HFFc6 (cell line): ENCODE measurements around the gene ARHGEF6. TPM values are rescaled to one million over a fixed set of nuclear protein-coding genes. Genes with fewer than 3 reads are reported as not detected.

Experiments
- DNase-seq: peaks from one replicate; pipeline ENCODE4 v3.0.0-alpha.2; 2018
- H3K27ac Mint-ChIP-seq: 2 replicates; pipeline ENCODE4 v1.8.0; 2020; ENCODE audit warnings: mild to moderate bottlenecking, mixed read lengths
- H3K27me3 Mint-ChIP-seq: 2 replicates; pipeline ENCODE4 v1.8.0; 2021; ENCODE audit warnings: mild to moderate bottlenecking, moderate library complexity, mixed read lengths; ENCODE audit not compliant: insufficient read depth
- H3K36me3 Mint-ChIP-seq: 2 replicates; pipeline ENCODE4 v1.8.0; 2021; ENCODE audit warnings: low read depth, mixed read lengths
- H3K4me1 Mint-ChIP-seq: 2 replicates; pipeline ENCODE4 v1.8.0; 2020; ENCODE audit warnings: low read depth, mixed read lengths
- H3K4me3 Mint-ChIP-seq: 2 replicates; pipeline ENCODE4 v1.8.0; 2020; ENCODE audit warnings: mild to moderate bottlenecking, moderate library complexity, mixed read lengths
- H3K9me3 Mint-ChIP-seq: 2 replicates; pipeline ENCODE4 v1.8.0; 2020; ENCODE audit warnings: mild to moderate bottlenecking, mixed read lengths
- CTCF ChIP-seq: fragments of 200-600 bp; sonication (generic); IDR thresholded peaks from 2 replicates; pipeline ENCODE4 v1.5.0; 2021; ENCODE audit warnings: antibody characterized with exemption, mild to moderate bottlenecking
- total RNA-seq, 6 experiments: library from RNA; stranded (reverse); fragmentation: NEBNext Ultra II Directional; extraction: Animal tissue kit (Norgen Biotek cat#: 25700); gene quantifications; 2 replicates in 1 of 6; 3 replicates in 5 of 6; pipeline ENCODE4 v1.2.3, GENCODE V29; 2021

Gene ARHGEF6
- total RNA-seq, 6 experiments from 2014 or later = 2.5 to 5.4 (median 4.9) TPM

- Mint-ChIP-seq H3K4me1 (peaks cover 12% of the 10 kb centered on the region), H3K9me3 (no peaks in the 10 kb centered on the region), H3K4me3 (no peak overlapping the region), H3K27me3 (no peaks in the 10 kb centered on the region), H3K27ac (no peak overlapping the region), H3K36me3 (no peaks in the 10 kb centered on the region)
- no peak for TF ChIP-seq CTCF
- no peak for DNase-seq
Observed at GRCh38 chrX:136752346-136752745, 28.4 kb downstream of the ARHGEF6 start.

- Mint-ChIP-seq H3K9me3 (no peaks in the 10 kb centered on the region), H3K27me3 (no peaks in the 10 kb centered on the region), H3K4me3 (no peak overlapping the region), H3K4me1 (peaks cover 12% of the 10 kb centered on the region), H3K27ac (no peak overlapping the region), H3K36me3 (no peaks in the 10 kb centered on the region)
- no peak for DNase-seq
- TF ChIP-seq CTCF = no peak
Observed at GRCh38 chrX:136750364-136750763, 30.4 kb downstream of the ARHGEF6 start.

GRCh38 chrX:136747003-136747986 is 33.4 kb downstream of the ARHGEF6 start:
- H3K4me1 Mint-ChIP-seq = peaks cover 4% of the 10 kb centered on the region; the same call in 1 of the 2 replicates
- H3K36me3 Mint-ChIP-seq = no peaks in the 10 kb centered on the region
- no peak overlapping the region for H3K4me3 Mint-ChIP-seq
- TF ChIP-seq CTCF = no peak
- no peaks in the 10 kb centered on the region for H3K27me3 Mint-ChIP-seq
- DNase-seq = no peak
- H3K9me3 Mint-ChIP-seq = no peaks in the 10 kb centered on the region
- H3K27ac Mint-ChIP-seq = no peak overlapping the region

- Mint-ChIP-seq H3K27me3 (no peaks in the 10 kb centered on the region), H3K27ac (no peak overlapping the region), H3K4me3 (no peak overlapping the region), H3K9me3 (no peaks in the 10 kb centered on the region), H3K36me3 (no peaks in the 10 kb centered on the region), H3K4me1 (peaks cover 3% of the 10 kb centered on the region; the same call in 1 of the 2 replicates)
- TF ChIP-seq CTCF = no peak
- DNase-seq = no peak
Observed at GRCh38 chrX:136745215-136746173, 35.2 kb downstream of the ARHGEF6 start.

GRCh38 chrX:136742721-136743379 is 37.9 kb downstream of the ARHGEF6 start:
- Mint-ChIP-seq H3K27ac (no peak overlapping the region), H3K4me1 (no peaks in the 10 kb centered on the region), H3K4me3 (no peak overlapping the region), H3K27me3 (no peaks in the 10 kb centered on the region), H3K9me3 (no peaks in the 10 kb centered on the region), H3K36me3 (no peaks in the 10 kb centered on the region)
- DNase-seq = no peak
- TF ChIP-seq CTCF = no peak
